ENCODE results near the gene ZMYND8. TPM values are rescaled to one million over a fixed set of nuclear protein-coding genes. Genes with fewer than 3 reads are reported as not detected.
A peak's percentile ranks its signal among the peaks of the same experiment; 100 is the strongest.

ZMYND8 gene
- total and polyA plus RNA-seq, 3 donors from 2014 or later = 30.4 to 102 (median 87.2) TPM

DNA sequence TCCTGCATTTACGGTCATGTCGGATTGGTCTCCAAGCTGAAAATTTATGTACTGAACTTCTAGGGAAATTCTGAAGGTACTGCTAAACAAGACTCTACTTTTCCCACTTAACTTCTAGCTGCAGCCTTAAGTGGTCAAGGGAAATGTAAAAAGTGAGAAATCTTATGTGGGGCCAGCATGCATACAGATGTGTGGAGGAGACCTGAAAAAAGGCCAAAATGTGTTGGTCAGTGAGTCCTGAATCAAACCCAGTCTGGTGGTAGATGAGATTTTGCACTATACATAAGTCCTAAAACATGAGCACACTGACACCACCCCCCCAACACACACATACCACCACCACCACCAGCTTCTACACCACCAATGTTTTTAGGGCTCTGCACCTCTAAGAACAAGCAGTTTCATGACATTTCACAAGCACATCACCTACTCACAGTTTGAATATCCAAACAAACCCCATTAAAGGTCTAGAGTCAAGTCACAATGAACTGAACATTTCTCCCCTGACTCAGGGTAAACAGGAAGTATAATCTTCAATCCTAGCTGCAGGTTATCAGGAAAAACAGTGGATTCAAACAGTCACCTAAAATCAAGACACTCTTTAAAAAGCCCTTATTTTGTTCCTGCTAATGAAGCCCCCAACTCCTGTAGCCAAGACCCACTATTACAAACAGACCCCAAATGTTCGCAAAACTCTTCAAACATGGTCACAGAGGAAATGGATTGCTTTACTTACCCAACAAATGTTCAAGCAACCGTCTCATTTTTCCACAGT is 1.6 kb downstream of the ZMYND8 start:
- Histone ChIP-seq H3K4me3 (peak overlapping the region; percentile 13 to 48), H3K27ac (peak overlapping the region; percentile 95 to 99), H3K36me3 (ENCODE audit: low read depth, missing control alignments) (no peaks in the 10 kb centered on the region), H3K4me1 (peaks cover 92% of the 10 kb centered on the region), H3K9me3 (no peaks in the 10 kb centered on the region), H3K27me3 (no peaks in the 10 kb centered on the region)
- TF ChIP-seq, protein P1, sequence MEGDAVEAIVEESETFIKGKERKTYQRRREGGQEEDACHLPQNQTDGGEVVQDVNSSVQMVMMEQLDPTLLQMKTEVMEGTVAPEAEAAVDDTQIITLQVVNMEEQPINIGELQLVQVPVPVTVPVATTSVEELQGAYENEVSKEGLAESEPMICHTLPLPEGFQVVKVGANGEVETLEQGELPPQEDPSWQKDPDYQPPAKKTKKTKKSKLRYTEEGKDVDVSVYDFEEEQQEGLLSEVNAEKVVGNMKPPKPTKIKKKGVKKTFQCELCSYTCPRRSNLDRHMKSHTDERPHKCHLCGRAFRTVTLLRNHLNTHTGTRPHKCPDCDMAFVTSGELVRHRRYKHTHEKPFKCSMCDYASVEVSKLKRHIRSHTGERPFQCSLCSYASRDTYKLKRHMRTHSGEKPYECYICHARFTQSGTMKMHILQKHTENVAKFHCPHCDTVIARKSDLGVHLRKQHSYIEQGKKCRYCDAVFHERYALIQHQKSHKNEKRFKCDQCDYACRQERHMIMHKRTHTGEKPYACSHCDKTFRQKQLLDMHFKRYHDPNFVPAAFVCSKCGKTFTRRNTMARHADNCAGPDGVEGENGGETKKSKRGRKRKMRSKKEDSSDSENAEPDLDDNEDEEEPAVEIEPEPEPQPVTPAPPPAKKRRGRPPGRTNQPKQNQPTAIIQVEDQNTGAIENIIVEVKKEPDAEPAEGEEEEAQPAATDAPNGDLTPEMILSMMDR (IDR thresholded peaks at IDR 0.05) = no peak
- no peak for TF ChIP-seq POLR2A (IDR thresholded peaks at IDR 0.05)
- DNase-seq = no peak
- intact Hi-C loops (cut with DNase I; ENCODE audit: low total_unique reads) = loop anchor here (5.0 kb wide), 1 partner anchor 38 kb away; no protein-coding TSS in a partner anchor
- 44 to 49% methylated on average over 4 of the region's 4 CpGs for WGBS, 2 donors

DNA sequence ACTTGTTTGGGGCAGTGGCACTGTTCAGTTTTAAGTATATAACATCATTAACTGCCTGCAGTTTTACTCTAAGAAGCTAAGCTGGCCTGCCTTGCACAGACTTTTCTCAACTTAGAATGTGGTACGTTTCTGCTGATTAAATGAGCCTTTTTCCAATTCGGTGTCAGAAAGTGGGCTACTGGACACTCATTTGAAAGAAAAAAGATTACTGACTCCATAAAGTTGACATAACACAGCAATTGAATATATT is 2.1 kb downstream of the ZMYND8 start:
- intact Hi-C loops (cut with DNase I; ENCODE audit: low total_unique reads) = no loop called here
- peaks cover 92% of the 10 kb centered on the region for H3K4me1 ChIP-seq
- WGBS, 2 donors = 14 to 37% methylated on average over 2 of the region's 2 CpGs
- no peaks in the 10 kb centered on the region for H3K27me3 ChIP-seq
- peak overlapping the region in 1 of 2 donors; percentile 48 for H3K4me3 ChIP-seq
- peak overlapping the region; percentile 95 to 99 for H3K27ac ChIP-seq
- no peak for DNase-seq
- H3K9me3 ChIP-seq = no peaks in the 10 kb centered on the region
- H3K36me3 ChIP-seq (ENCODE audit: low read depth, missing control alignments) = no peaks in the 10 kb centered on the region
- TF ChIP-seq POLR2A (IDR thresholded peaks at IDR 0.05) = no peak
- TF ChIP-seq, protein P1 (IDR thresholded peaks at IDR 0.05) = no peak

DNA sequence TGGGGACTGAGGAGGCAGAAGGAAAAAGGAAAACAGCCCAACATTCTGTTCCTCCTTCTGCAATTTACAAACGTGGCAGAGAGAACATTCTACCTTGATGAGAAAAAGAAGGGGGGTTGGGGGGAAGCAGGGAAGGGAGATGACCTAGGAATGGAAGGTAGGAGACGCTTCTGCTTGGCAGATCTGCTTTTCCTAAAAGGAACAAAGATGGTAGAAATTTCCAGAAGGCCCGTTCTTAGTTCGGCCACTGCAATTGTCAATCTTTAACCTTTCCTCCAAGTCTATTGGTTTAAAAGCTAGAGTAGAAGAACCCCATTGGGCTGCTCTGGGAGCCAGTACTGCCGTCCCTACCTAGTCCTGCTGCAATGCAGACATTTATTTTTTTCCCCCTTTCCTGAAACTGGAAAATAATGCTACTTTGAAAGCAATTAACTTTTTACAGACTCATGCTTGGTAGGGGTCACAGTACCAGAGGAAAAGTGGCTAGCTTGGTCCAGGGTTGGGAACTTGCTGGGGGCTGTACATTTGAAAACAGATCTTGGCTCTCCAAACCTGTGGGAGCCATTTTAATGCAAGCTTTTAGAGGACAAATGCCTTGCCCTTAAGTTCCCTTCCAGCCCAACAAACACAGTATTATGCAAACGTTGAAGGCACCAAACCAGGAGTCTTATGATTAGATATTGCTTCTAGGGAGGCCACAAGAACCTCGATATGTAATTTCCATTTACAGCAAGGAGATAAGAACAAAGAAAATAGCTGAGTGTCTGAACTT is 2.6 kb downstream of the ZMYND8 start:
- Histone ChIP-seq H3K4me3 (peak overlapping the region in 1 of 2 donors; percentile 48), H3K36me3 (ENCODE audit: low read depth, missing control alignments) (no peaks in the 10 kb centered on the region), H3K4me1 (peaks cover 92% of the 10 kb centered on the region), H3K27me3 (no peaks in the 10 kb centered on the region), H3K27ac (peak overlapping the region; percentile 95 to 99), H3K9me3 (no peaks in the 10 kb centered on the region)
- TF ChIP-seq, protein P1 (IDR thresholded peaks at IDR 0.05) = no peak
- TF ChIP-seq POLR2A (IDR thresholded peaks at IDR 0.05) = no peak
- DNase-seq = no peak
- WGBS, 2 donors = 44 to 45% methylated on average over 7 of the region's 7 CpGs
- intact Hi-C loops (cut with DNase I; ENCODE audit: low total_unique reads) = no loop called here

DNA sequence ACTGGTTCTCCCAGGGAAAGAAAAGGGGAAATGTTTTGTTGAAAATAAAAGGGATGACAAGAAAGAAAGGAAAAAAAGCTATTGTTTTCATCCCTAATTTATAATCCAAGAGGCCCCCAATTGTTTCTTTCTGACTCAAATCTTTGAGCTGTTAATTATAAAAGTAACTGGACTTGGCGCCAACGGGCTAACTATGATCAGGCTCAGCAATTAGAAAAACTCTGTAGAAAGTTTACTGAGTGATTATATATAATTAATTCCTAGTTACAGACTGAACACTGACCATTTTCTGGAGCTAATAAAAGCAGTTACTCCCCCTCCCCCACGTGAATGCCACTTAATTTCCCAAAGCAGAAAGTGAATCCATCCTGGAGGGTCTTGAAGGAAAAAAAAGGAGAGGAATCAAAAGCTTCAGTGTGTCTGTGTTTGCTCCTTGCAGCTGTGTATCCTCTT is 3.2 kb downstream of the ZMYND8 start:
- no peak for DNase-seq
- Histone ChIP-seq H3K36me3 (ENCODE audit: low read depth, missing control alignments) (no peaks in the 10 kb centered on the region), H3K27ac (peak overlapping the region; percentile 95 to 99), H3K9me3 (no peaks in the 10 kb centered on the region), H3K4me1 (peaks cover 92% of the 10 kb centered on the region), H3K4me3 (peak overlapping the region in 1 of 2 donors; percentile 48), H3K27me3 (no peaks in the 10 kb centered on the region)
- 37 to 40% methylated on average over 3 of the region's 3 CpGs for WGBS, 2 donors
- TF ChIP-seq, protein P1 (IDR thresholded peaks at IDR 0.05) = no peak
- TF ChIP-seq POLR2A (IDR thresholded peaks at IDR 0.05) = no peak
- intact Hi-C loops (cut with DNase I; ENCODE audit: low total_unique reads) = no loop called here

All from testis (tissue), 3 donors.